Lower leg skin (tissue), 4 donors: Measurements from ENCODE around the gene UBTD1. TPM values are rescaled to one million over a fixed set of nuclear protein-coding genes. Genes with fewer than 3 reads are reported as not detected.

Experiments used
- DNase-seq, 2 donors: peaks; one replicate each; pipeline ENCODE4 v3.0.0-alpha.2; 2019; ENCODE audit warnings: low spot score in 2 of 2
- H3K4me3 ChIP-seq: fragments of 200-600 bp; sonication (generic); 2 replicates; pipeline ENCODE4 v1.5.1; 2017; ENCODE audit warnings: mild to moderate bottlenecking, low read depth; ENCODE audit not compliant: poor library complexity, severe bottlenecking
- CTCF ChIP-seq, 3 donors: fragments of 450-650 bp; IDR thresholded peaks; one replicate each; pipeline ENCODE4 v1.5.1; 2016; ENCODE audit warnings: antibody characterized with exemption in 3 of 3, mild to moderate bottlenecking in 3 of 3, moderate library complexity in 2 of 3
- POLR2A ChIP-seq, 2 donors: fragments of 450-650 bp; IDR thresholded peaks; one replicate each; pipeline ENCODE4 v1.6.1; 2016 to 2017; ENCODE audit warnings: antibody characterized with exemption in 2 of 2, mild to moderate bottlenecking in 1 of 2, moderate library complexity in 1 of 2
- WGBS, 2 donors: methylation state at CpG; one replicate each; pipeline ENCODE4 v1.1.5; 2018; 5-methylcytosine and 5-hydroxymethylcytosine counted together
- intact Hi-C: fragments of 100-400 bp; cut with DNase I; formaldehyde crosslinking; loops from one replicate; pipeline ENCODE4 v1.15.0; 2023; ENCODE audit warnings: low total_unique reads
- total RNA-seq, 4 donors: library from RNA; depleted of rRNA; stranded (reverse); fragments of >200 nt; gene quantifications; one replicate each; pipeline ENCODE4 v1.1.0, GENCODE V29; 2016

UBTD1 gene
- total RNA-seq, 4 donors from 2014 or later, result 42.7 to 60.6 (median 59.6) TPM

- intact Hi-C loops, result no loop called here
- DNase-seq, result peak in 1 of 2 donors; percentile 32
- TF ChIP-seq POLR2A (IDR thresholded peaks at IDR 0.05) (no peak), CTCF (IDR thresholded peaks at IDR 0.05) (no peak)
- no peak overlapping the region for H3K4me3 ChIP-seq
- 31 to 47% methylated on average over 4 of the region's 4 CpGs for WGBS, 2 donors
These were observed 94.7 kb downstream of the UBTD1 start for GRCh38 chr10:97593421-97593820.

GRCh38 chr10:97596101-97597082 is 97.7 kb downstream of the UBTD1 start:
- intact Hi-C loops, result no loop called here
- TF ChIP-seq POLR2A (IDR thresholded peaks at IDR 0.05), result no peak
- no peak for TF ChIP-seq CTCF (IDR thresholded peaks at IDR 0.05)
- DNase-seq, result peak in 1 of 2 donors; percentile 79
- H3K4me3 ChIP-seq, result no peak overlapping the region
- 29 to 38% methylated on average over 10 of the region's 10 CpGs for WGBS, 2 donors

GRCh38 chr10:97597778-97598177 is 99.1 kb downstream of the UBTD1 start:
- WGBS, 2 donors, result 83 to 97% methylated on average over 2 of the region's 2 CpGs
- no peak overlapping the region for H3K4me3 ChIP-seq
- TF ChIP-seq CTCF (IDR thresholded peaks at IDR 0.05) (no peak), POLR2A (IDR thresholded peaks at IDR 0.05) (no peak)
- DNase-seq, result no peak
- intact Hi-C loops, result no loop called here

- no peak for DNase-seq
- TF ChIP-seq CTCF (IDR thresholded peaks at IDR 0.05) (no peak), POLR2A (IDR thresholded peaks at IDR 0.05) (no peak)
These were observed 99.9 kb downstream of the UBTD1 start for GRCh38 chr10:97598407-97599271.

GRCh38 chr10:97599272-97599619 is 100.5 kb downstream of the UBTD1 start:
- TF ChIP-seq CTCF (IDR thresholded peaks at IDR 0.05) (no peak), POLR2A (IDR thresholded peaks at IDR 0.05) (no peak)
- DNase-seq, result no peak
- intact Hi-C loops, result no loop called here
- H3K4me3 ChIP-seq, result no peak overlapping the region
- WGBS, 2 donors, result 77 to 79% methylated on average over 6 of the region's 6 CpGs

More at GRCh38 chr10:97598407-97599271, 99.9 kb downstream of the UBTD1 start:
- no peak overlapping the region for H3K4me3 ChIP-seq
- WGBS, 2 donors, result 69 to 75% methylated on average over 19 of the region's 19 CpGs
- intact Hi-C loops, result no loop called here
